Measurements from ENCODE around the gene ABHD15.

DNA sequence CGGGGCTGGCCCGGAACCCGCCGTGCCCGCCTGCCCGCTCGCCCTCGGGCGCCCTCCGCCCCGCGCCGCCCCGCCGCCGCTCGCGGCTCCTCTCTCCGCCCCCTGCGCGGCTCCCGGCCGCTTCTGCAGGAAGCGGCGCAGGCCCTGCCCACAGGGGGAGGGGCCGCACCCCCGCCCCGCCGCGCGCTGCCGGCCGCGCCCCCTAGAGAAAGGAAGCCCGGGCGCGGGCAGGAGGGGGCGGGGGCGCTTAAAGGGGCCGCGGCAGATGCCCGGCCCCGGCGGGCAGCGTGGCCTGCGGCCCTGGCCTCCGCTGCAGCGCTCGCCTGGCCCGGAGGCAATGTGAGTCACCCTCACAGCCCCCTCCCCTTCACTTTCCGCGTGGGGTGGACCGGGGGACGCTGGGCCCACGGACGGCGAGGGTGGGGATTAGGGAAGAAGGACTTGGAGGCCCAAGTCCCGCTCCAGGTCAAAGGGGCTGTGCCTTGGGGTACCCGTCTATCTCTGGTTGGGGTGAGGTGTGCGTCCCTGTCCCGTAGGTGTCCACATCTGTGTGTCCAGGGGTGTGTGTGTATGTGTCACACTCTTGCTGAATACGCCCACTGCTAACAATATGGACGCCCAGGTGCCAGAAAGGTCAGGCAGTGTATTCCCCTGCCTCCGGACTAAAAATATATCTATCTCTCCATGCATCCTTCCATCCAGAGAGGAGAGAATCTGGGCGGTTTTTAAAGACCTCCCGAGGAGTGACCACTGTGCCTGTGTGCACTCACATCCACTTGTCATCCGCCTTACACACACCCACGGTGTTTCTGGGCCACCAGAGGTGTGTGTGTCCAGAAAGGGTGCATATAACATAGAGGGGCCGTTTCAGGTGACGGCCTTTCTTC lies 22.9 kb upstream of the ABHD15 start, which contains the start of gene GIT1:
- peak; percentile 70 for TF ChIP-seq POLR2A (IDR thresholded peaks at IDR 0.05)
- TF ChIP-seq CTCF (IDR thresholded peaks at IDR 0.05), result no peak

Measured in right lobe of liver (tissue), 4 donors.